GM18951 (cell line): ENCODE data around the gene CREB3L2.
"Not testable (repeated sequence)": the region's sequence is repeated elsewhere in the genome, so short reads cannot be mapped to it uniquely, and the experiment has no call there.

Source experiments
- POLR2A ChIP-seq: IDR thresholded peaks from 4 replicates; pipeline ENCODE4 v1.6.1; 2011; ENCODE audit warnings: mild to moderate bottlenecking; ENCODE audit not compliant: insufficient read length, insufficient read depth; ENCODE audit errors: extremely low read depth
- in situ Hi-C: fragments of 300-500 bp; cut with MboI; formaldehyde crosslinking; loops from one replicate; pipeline ENCODE4 v1.12.0; 2022; ENCODE audit warnings: low sequenced_read_pairs, mixed read lengths, inconsistent platforms; ENCODE audit not compliant: unreplicated experiment

CREB3L2 gene

GRCh38 chr7:137930581-137930980, 71.3 kb downstream of the CREB3L2 start:
- in situ Hi-C loops, result no loop called here
- no peak for TF ChIP-seq POLR2A

- in situ Hi-C loops, result no loop called here
- no peak for TF ChIP-seq POLR2A
These were observed 73.3 kb downstream of the CREB3L2 start for GRCh38 chr7:137928626-137929025.

GRCh38 chr7:137927386-137927785, 74.5 kb downstream of the CREB3L2 start:
- in situ Hi-C loops, result no loop called here
- no peak for TF ChIP-seq POLR2A

- in situ Hi-C loops, result not testable (repeated sequence)
These were observed 75.7 kb downstream of the CREB3L2 start for GRCh38 chr7:137926206-137926605.

GRCh38 chr7:137925754-137926153, 76.1 kb downstream of the CREB3L2 start:
- TF ChIP-seq POLR2A, result no peak

GRCh38 chr7:137925091-137925490, 76.8 kb downstream of the CREB3L2 start:
- TF ChIP-seq POLR2A, result no peak
- in situ Hi-C loops, result no loop called here

More at GRCh38 chr7:137925754-137926153, 76.1 kb downstream of the CREB3L2 start:
- in situ Hi-C loops, result no loop called here

GRCh38 chr7:137923380-137923779, 78.5 kb downstream of the CREB3L2 start:
- in situ Hi-C loops, result loop anchor here (25.0 kb wide), 1 partner anchor 814 kb away; no protein-coding TSS in a partner anchor

GRCh38 chr7:137920637-137921399, 81.1 kb downstream of the CREB3L2 start:
- in situ Hi-C loops, result loop anchor here (25.0 kb wide), 1 partner anchor 816 kb away; no protein-coding TSS in a partner anchor
- no peak for TF ChIP-seq POLR2A

More at GRCh38 chr7:137923380-137923779, 78.5 kb downstream of the CREB3L2 start:
- TF ChIP-seq POLR2A, result no peak

- TF ChIP-seq POLR2A, result no peak
- in situ Hi-C loops, result loop anchor here (25.0 kb wide), 1 partner anchor 817 kb away; no protein-coding TSS in a partner anchor
These were observed 81.9 kb downstream of the CREB3L2 start for GRCh38 chr7:137919987-137920386.

GRCh38 chr7:137916980-137917645, 84.8 kb downstream of the CREB3L2 start:
- TF ChIP-seq POLR2A, result no peak

GRCh38 chr7:137916564-137916963, 85.3 kb downstream of the CREB3L2 start:
- no peak for TF ChIP-seq POLR2A

More at GRCh38 chr7:137916980-137917645, 84.8 kb downstream of the CREB3L2 start:
- in situ Hi-C loops, result loop anchor here (25.0 kb wide), 1 partner anchor 820 kb away; no protein-coding TSS in a partner anchor

GRCh38 chr7:137915266-137915665, 86.6 kb downstream of the CREB3L2 start:
- in situ Hi-C loops, result loop anchor here (25.0 kb wide), 1 partner anchor 822 kb away; no protein-coding TSS in a partner anchor
- no peak for TF ChIP-seq POLR2A

More at GRCh38 chr7:137916564-137916963, 85.3 kb downstream of the CREB3L2 start:
- in situ Hi-C loops, result loop anchor here (25.0 kb wide), 1 partner anchor 821 kb away; no protein-coding TSS in a partner anchor

- TF ChIP-seq POLR2A, result no peak
- in situ Hi-C loops, result loop anchor here (25.0 kb wide), 1 partner anchor 823 kb away; no protein-coding TSS in a partner anchor
These were observed 87.9 kb downstream of the CREB3L2 start for GRCh38 chr7:137913985-137914384.
